IMR-90 (cell line): ENCODE data around the gene VWA8. TPM values are rescaled to one million over a fixed set of nuclear protein-coding genes. Genes with fewer than 3 reads are reported as not detected.
"Not testable (repeated sequence)": the region's sequence is repeated elsewhere in the genome, so short reads cannot be mapped to it uniquely, and the experiment has no call there.

ENCODE experiments used
- ATAC-seq: fragments of 200-7000 bp; cut with Tn5 transposase; 2 replicates; pipeline ENCODE4 v1.9.1; 2020; ENCODE audit warnings: low read depth, mild to moderate bottlenecking, moderate library complexity
- BruUV-seq: library from RNA; stranded (reverse); fragments of 400-500 nt; replicated peaks from 2 replicates; lab custom pipeline; 2021; lab: Mats Ljungman, UMichigan
- CTCF ChIA-PET: fragments of 300-600 bp; formaldehyde crosslinking; extraction: SDS; loops from one replicate; lab custom pipeline; 2021; ENCODE audit warnings: antibody characterized with exemption; lab: Yijun Ruan, JAX
- POLR2A ChIA-PET: fragments of 300-600 bp; sonication (Branson Sonifier 250); formaldehyde crosslinking; loops from one replicate; lab custom pipeline; 2022; ENCODE audit warnings: antibody characterized with exemption; ENCODE audit not compliant: unreplicated experiment; lab: Charles Lee
- DNase-seq: peaks from one replicate; pipeline ENCODE4 v3.0.0; 2013
- H2AFZ ChIP-seq: replicated peaks from 2 replicates; pipeline ENCODE3; 2013; ENCODE audit warnings: low read length, mild to moderate bottlenecking; ENCODE audit not compliant: poor library complexity
- H2AK5ac ChIP-seq: 2 replicates; pipeline ENCODE4 v1.6.1; 2013; ENCODE audit warnings: low read depth, low read length, inconsistent platforms
- H2AK9ac ChIP-seq: replicated peaks from 2 replicates; pipeline ENCODE3; 2013; ENCODE audit warnings: mild to moderate bottlenecking, low read depth, low read length, moderate library complexity; ENCODE audit not compliant: poor library complexity
- H2BK120ac ChIP-seq: 2 replicates; pipeline ENCODE4 v1.6.1; 2013; ENCODE audit warnings: low read depth, low read length, inconsistent platforms
- H2BK15ac ChIP-seq: 3 replicates; pipeline ENCODE4 v1.6.1; 2013; ENCODE audit warnings: low read depth, low read length, inconsistent platforms
- H2BK20ac ChIP-seq: 2 replicates; pipeline ENCODE4 v1.6.1; 2013; ENCODE audit warnings: low read depth, mild to moderate bottlenecking, inconsistent platforms, low read length, moderate library complexity
- H2BK5ac ChIP-seq: 2 replicates; pipeline ENCODE4 v1.6.1; 2013; ENCODE audit warnings: mild to moderate bottlenecking, low read depth, low read length, inconsistent platforms; ENCODE audit not compliant: poor library complexity, severe bottlenecking
- H3K14ac ChIP-seq: replicated peaks from 2 replicates; pipeline ENCODE4 v1.6.1; 2013; ENCODE audit warnings: low read depth, low read length, inconsistent platforms
- H3K18ac ChIP-seq: 2 replicates; pipeline ENCODE4 v1.6.1; 2013; ENCODE audit warnings: low read depth, low read length, control low read depth
- H3K23ac ChIP-seq: 2 replicates; pipeline ENCODE4 v1.6.1; 2013; ENCODE audit warnings: low read depth, low read length, inconsistent platforms
- H3K27ac ChIP-seq: 2 replicates; pipeline ENCODE4 v1.5.1; 2013; ENCODE audit warnings: mild to moderate bottlenecking, control low read depth, low read length; ENCODE audit not compliant: insufficient read depth
- H3K27me3 ChIP-seq: 2 replicates; pipeline ENCODE4 v1.6.1; 2013; ENCODE audit warnings: low read length; ENCODE audit not compliant: control insufficient read depth, insufficient read depth
- H3K36me3 ChIP-seq: 2 replicates; pipeline ENCODE4 v1.6.1; 2013; ENCODE audit warnings: low read length, mixed read lengths; ENCODE audit not compliant: control insufficient read depth, insufficient read depth
- H3K4ac ChIP-seq: 2 replicates; pipeline ENCODE4 v1.6.1; 2013; ENCODE audit warnings: low read depth, low read length, inconsistent platforms
- H3K4me1 ChIP-seq: 2 replicates; pipeline ENCODE4 v1.6.1; 2013; ENCODE audit warnings: low read length, mixed read lengths; ENCODE audit not compliant: control insufficient read depth, insufficient read depth
- H3K4me2 ChIP-seq: 2 replicates; pipeline ENCODE4 v1.6.1; 2013; ENCODE audit warnings: low read depth, mild to moderate bottlenecking, control low read depth, low read length, moderate library complexity
- H3K4me3 ChIP-seq: 2 replicates; pipeline ENCODE4 v1.5.1; 2013; ENCODE audit warnings: low read depth, mild to moderate bottlenecking, control low read depth, low read length, moderate library complexity; ENCODE audit not compliant: insufficient read depth
- H3K56ac ChIP-seq: 2 replicates; pipeline ENCODE4 v1.6.1; 2013; ENCODE audit warnings: low read length, inconsistent platforms; ENCODE audit not compliant: insufficient read depth; ENCODE audit errors: extremely low read depth
- H3K79me1 ChIP-seq, 2 experiments: 2 replicates each; pipeline ENCODE4 v1.6.1; 2013; ENCODE audit warnings: low read length in 2 of 2, inconsistent platforms in 1 of 2, low read depth in 1 of 2
- H3K9ac ChIP-seq: 2 replicates; pipeline ENCODE4 v1.6.1; 2013; ENCODE audit warnings: low read depth, low read length, control low read depth
- H3K9me1 ChIP-seq: 2 replicates; pipeline ENCODE4 v1.6.1; 2013; ENCODE audit warnings: low read length, inconsistent platforms; ENCODE audit not compliant: insufficient read depth
- H3K9me3 ChIP-seq: 2 replicates; pipeline ENCODE4 v1.6.1; 2013; ENCODE audit warnings: low read length; ENCODE audit not compliant: control insufficient read depth, insufficient read depth
- H4K20me1 ChIP-seq: 2 replicates; pipeline ENCODE4 v1.6.1; 2013; ENCODE audit warnings: low read length, inconsistent platforms; ENCODE audit not compliant: insufficient read depth
- H4K5ac ChIP-seq: 2 replicates; pipeline ENCODE4 v1.6.1; 2013; ENCODE audit warnings: mild to moderate bottlenecking, low read depth, low read length, control low read depth
- H4K8ac ChIP-seq, 2 experiments: 2 replicates each; pipeline ENCODE4 v1.6.1; 2013; ENCODE audit warnings: low read depth in 2 of 2, low read length in 2 of 2, control low read depth in 1 of 2, inconsistent platforms in 1 of 2
- H4K91ac ChIP-seq: 2 replicates; pipeline ENCODE4 v1.6.1; 2013; ENCODE audit warnings: low read depth, low read length, inconsistent platforms; ENCODE audit not compliant: insufficient read depth
- WGBS, 2 experiments: methylation state at CpG; one replicate each; pipeline versions ENCODE4 v1.1.5 to v1.1.7; 2013; ENCODE audit warnings: missing lambda C conversion rate in 2 of 2; ENCODE audit not compliant: insufficient read length in 1 of 2; ENCODE audit errors: extremely low coverage in 2 of 2; 5-methylcytosine and 5-hydroxymethylcytosine counted together
- dilution Hi-C: fragments of 300-500 bp; cut with HindIII; formaldehyde crosslinking; loops from one replicate; pipeline ENCODE4 v1.14.3; 2018; ENCODE audit warnings: low sequenced_read_pairs; ENCODE audit not compliant: unreplicated experiment
- in situ Hi-C: fragments of 300-500 bp; cut with MboI; formaldehyde crosslinking; loops from 3 replicates; pipeline ENCODE4 v1.14.3; 2019; ENCODE audit warnings: low sequenced_read_pairs, inconsistent platforms, mixed read lengths
- intact Hi-C: fragments of 100-400 bp; cut with micrococcal nuclease; formaldehyde crosslinking; loops from 2 replicates; pipeline ENCODE4 v1.10.0; 2022
- polyA plus RNA-seq, 3 experiments: library from polyadenylated mRNA; depleted of rRNA; stranded (reverse); fragments of >200 nt; gene quantifications; 2 replicates each; pipeline ENCODE4 v1.2.3, GENCODE V29; 2012; ENCODE audit warnings: low replicate concordance in 1 of 3
- total RNA-seq: library from RNA; depleted of rRNA; stranded (reverse); fragments of >200 nt; gene quantifications from 2 replicates; pipeline ENCODE4 v1.2.3, GENCODE V29; 2012

VWA8 gene
- total and polyA plus RNA-seq, 2 of the 4 experiments (the other 2 are of a cell fraction), result 5.9 to 18.3 TPM

- H4K91ac ChIP-seq, intact Hi-C loops, H2AK9ac ChIP-seq, H4K5ac ChIP-seq, H4K20me1 ChIP-seq, H2BK5ac ChIP-seq, POLR2A ChIA-PET, H3K4ac ChIP-seq, H3K23ac ChIP-seq, dilution Hi-C loops, H3K4me2 ChIP-seq, ATAC-seq, H3K9me3 ChIP-seq, H2BK20ac ChIP-seq, H3K14ac ChIP-seq, H2BK15ac ChIP-seq, H3K4me3 ChIP-seq, H3K9ac ChIP-seq, H2BK120ac ChIP-seq, DNase-seq, BruUV-seq, H4K8ac ChIP-seq, H3K36me3 ChIP-seq, H2AFZ ChIP-seq, H3K56ac ChIP-seq, H3K18ac ChIP-seq, CTCF ChIA-PET, H3K27ac ChIP-seq, H2AK5ac ChIP-seq, H3K79me1 ChIP-seq, H3K27me3 ChIP-seq: not testable (repeated sequence)
- WGBS, 2 experiments, result no CpG with 5 or more reads among the region's 5 CpGs
- in situ Hi-C loops, result loop anchor here (25.0 kb wide), 1 partner anchor 175 kb away; the partner anchor contains the start of gene RGCC
- H3K4me1 ChIP-seq, result peaks cover 31% of the 10 kb centered on the region
- H3K9me1 ChIP-seq, result peaks cover 17% of the 10 kb centered on the region
Observed at GRCh38 chr13:41637032-41637431, 323.9 kb downstream of the VWA8 start.

- peaks cover 17% of the 10 kb centered on the region for H3K9me1 ChIP-seq
- CTCF ChIA-PET, result interaction anchor here (1.2 kb wide), 1 partner anchor 177 kb away, joined by 3 read pairs; no protein-coding TSS in a partner anchor
- not testable (repeated sequence) for BruUV-seq
Observed at GRCh38 chr13:41636590-41636989, 324.3 kb downstream of the VWA8 start.

More at GRCh38 chr13:41636590-41636989, 324.3 kb downstream of the VWA8 start:
- H4K20me1 ChIP-seq, H2BK5ac ChIP-seq, H2AK9ac ChIP-seq, H4K5ac ChIP-seq, H3K79me1 ChIP-seq, H3K27me3 ChIP-seq, H2BK15ac ChIP-seq, dilution Hi-C loops, H2AFZ ChIP-seq, H4K8ac ChIP-seq, H3K9ac ChIP-seq, ATAC-seq, H3K27ac ChIP-seq, H3K56ac ChIP-seq, H3K23ac ChIP-seq, H3K4me3 ChIP-seq, H3K9me3 ChIP-seq, H2BK120ac ChIP-seq, H2AK5ac ChIP-seq, H3K18ac ChIP-seq, intact Hi-C loops, H3K4ac ChIP-seq, H3K36me3 ChIP-seq, H4K91ac ChIP-seq, POLR2A ChIA-PET, H2BK20ac ChIP-seq, H3K4me2 ChIP-seq, DNase-seq, H3K14ac ChIP-seq: not testable (repeated sequence)
- peaks cover 35% of the 10 kb centered on the region for H3K4me1 ChIP-seq
- in situ Hi-C loops, result loop anchor here (25.0 kb wide), 1 partner anchor 174 kb away; the partner anchor contains the start of gene RGCC
